HG02943 (cell line): ENCODE data around the gene REPIN1.
A peak's percentile ranks its signal among the peaks of the same experiment; 100 is the strongest.

Source experiments
- ATAC-seq: cut with Tn5 transposase; IDR thresholded peaks from one replicate; pipeline ENCODE4 v1.9.1; 2021; ENCODE audit warnings: mild to moderate bottlenecking, low read depth, moderate library complexity; ENCODE audit not compliant: unreplicated experiment

Gene REPIN1

GRCh38 chr7:150420242-150420641 lies 51.6 kb downstream of the REPIN1 start:
- ATAC-seq, result no peak

- peak; percentile 92 for ATAC-seq
Observed at GRCh38 chr7:150420987-150421674, 52.5 kb downstream of the REPIN1 start.

GRCh38 chr7:150421831-150422230 lies 53.2 kb downstream of the REPIN1 start:
- no peak for ATAC-seq
